Panc1 (cell line): ENCODE measurements around the gene ZNF236. TPM values are rescaled to one million over a fixed set of nuclear protein-coding genes. Genes with fewer than 3 reads are reported as not detected.

Experiments
- ATAC-seq: fragments of 200-7000 bp; cut with Tn5 transposase; 2 replicates; pipeline ENCODE4 v1.9.1; 2020; ENCODE audit warnings: mild to moderate bottlenecking, moderate library complexity
- BruUV-seq: library from RNA; stranded (reverse); fragments of 400-500 nt; replicated peaks from 2 replicates; lab custom pipeline; 2021; lab: Mats Ljungman, UMichigan
- CTCF ChIA-PET: fragments of 300-600 bp; sonication (Branson Sonifier 250); formaldehyde crosslinking; loops from one replicate; lab custom pipeline; 2022; ENCODE audit warnings: antibody characterized with exemption; lab: Charles Lee
- POLR2A ChIA-PET: fragments of 300-600 bp; sonication (Branson Sonifier 250); formaldehyde crosslinking; loops from one replicate; lab custom pipeline; 2022; ENCODE audit warnings: antibody characterized with exemption; lab: Charles Lee
- DNase-seq: peaks from one replicate; pipeline ENCODE4 v3.0.0-alpha.2; 2010; ENCODE audit warnings: low read depth, low spot score
- H3K27ac ChIP-seq: 2 replicates; pipeline ENCODE4 v1.5.1; 2011; ENCODE audit warnings: mild to moderate bottlenecking, low read length, inconsistent platforms
- H3K27me3 ChIP-seq: fragments of 200-500 bp; sonication (Bioruptor generic); 2 replicates; pipeline ENCODE4 v1.6.0; 2014; ENCODE audit warnings: low read length, inconsistent platforms; ENCODE audit not compliant: control insufficient read depth, insufficient read depth
- H3K36me3 ChIP-seq: fragments of 200-500 bp; sonication (Bioruptor generic); 2 replicates; pipeline ENCODE4 v1.5.1; 2014; ENCODE audit warnings: inconsistent platforms, mild to moderate bottlenecking, low read length, moderate library complexity; ENCODE audit not compliant: control insufficient read depth, insufficient read depth
- H3K4me1 ChIP-seq: 2 replicates; pipeline ENCODE4 v1.5.1; 2011; ENCODE audit warnings: inconsistent platforms, mild to moderate bottlenecking, low read length, moderate library complexity; ENCODE audit not compliant: control insufficient read depth, insufficient read depth
- H3K4me3 ChIP-seq, 2 experiments: 2 replicates each; pipeline ENCODE4 v1.5.1; 2011 to 2012; ENCODE audit warnings: low read depth in 2 of 2, low read length in 2 of 2, mild to moderate bottlenecking in 2 of 2, inconsistent platforms in 1 of 2, moderate library complexity in 1 of 2
- H3K9me3 ChIP-seq: fragments of 200-500 bp; sonication (Bioruptor generic); 2 replicates; pipeline ENCODE4 v1.5.1; 2014; ENCODE audit warnings: low read depth, mild to moderate bottlenecking, inconsistent platforms, low read length, moderate library complexity; ENCODE audit not compliant: control insufficient read depth, insufficient read depth
- POLR2AphosphoS5 ChIP-seq: IDR thresholded peaks from 2 replicates; pipeline ENCODE4 v1.6.1; 2012; ENCODE audit warnings: mild to moderate bottlenecking, low read depth, low read length, moderate library complexity
- SIN3A ChIP-seq: IDR thresholded peaks from 2 replicates; pipeline ENCODE4 v1.6.1; 2012; ENCODE audit warnings: low read depth, mild to moderate bottlenecking, low read length, moderate library complexity, borderline replicate concordance; ENCODE audit not compliant: insufficient read depth
- TCF7L2 ChIP-seq: IDR thresholded peaks from 2 replicates; pipeline ENCODE4 v1.6.1; 2011; ENCODE audit warnings: mild to moderate bottlenecking, low read depth, low read length, inconsistent platforms
- in situ Hi-C: cut with HindIII; loops from 2 replicates; pipeline ENCODE4 v1.10.0; 2016; ENCODE audit warnings: low sequenced_read_pairs, low pct_unique_long_range_greater_than_20kb
- intact Hi-C: fragments of 100-400 bp; cut with micrococcal nuclease; formaldehyde crosslinking; loops from one replicate; pipeline ENCODE4 v1.10.0; 2022; ENCODE audit not compliant: unreplicated experiment
- total RNA-seq: library from RNA; stranded (reverse); gene quantifications from one replicate; pipeline ENCODE4 v1.2.1, GENCODE V29; 2021; ENCODE audit not compliant: unreplicated experiment
- TF ChIP-seq, protein P1 (sequence below): fragments of 450-650 bp; IDR thresholded peaks from 2 replicates; pipeline ENCODE4 v1.5.1; 2017; ENCODE audit warnings: mild to moderate bottlenecking
- TF ChIP-seq, protein P2 (sequence below), 2 experiments: IDR thresholded peaks; 2 replicates each; pipeline ENCODE4 v1.6.1; 2011 to 2012; ENCODE audit warnings: low read depth in 2 of 2, control low read depth in 1 of 2, low read length in 1 of 2, mild to moderate bottlenecking in 1 of 2, moderate library complexity in 1 of 2; ENCODE audit not compliant: insufficient read depth in 1 of 2

Gene ZNF236
- total RNA-seq, 1 experiment from 2014 or later, result 32.2 TPM

DNA sequence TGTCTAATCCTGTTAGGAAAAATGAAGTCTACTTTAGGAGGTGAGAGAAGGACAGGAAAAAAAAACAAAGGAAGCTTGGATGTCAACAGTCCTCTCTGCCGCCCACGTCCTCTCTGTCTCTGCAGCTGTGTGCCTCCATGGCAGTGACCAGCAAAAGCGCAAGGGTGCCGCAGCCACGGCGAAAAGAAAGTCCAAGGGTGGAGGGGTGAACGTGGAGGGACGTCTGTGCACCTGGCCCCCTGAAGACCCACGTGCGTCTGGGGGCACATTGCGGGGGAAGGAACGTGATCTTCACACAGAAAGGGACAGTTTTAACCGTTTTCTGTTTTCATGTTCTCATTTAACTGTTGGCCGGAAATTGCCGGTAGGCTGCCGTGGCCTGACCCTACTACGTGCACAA, 157.5 kb downstream of the ZNF236 start:
- in situ Hi-C loops, result no loop called here
- CTCF ChIA-PET, result interaction anchor here (0.6 kb wide), 1 partner anchor 76 kb away, joined by 3 read pairs; no protein-coding TSS in a partner anchor

DNA sequence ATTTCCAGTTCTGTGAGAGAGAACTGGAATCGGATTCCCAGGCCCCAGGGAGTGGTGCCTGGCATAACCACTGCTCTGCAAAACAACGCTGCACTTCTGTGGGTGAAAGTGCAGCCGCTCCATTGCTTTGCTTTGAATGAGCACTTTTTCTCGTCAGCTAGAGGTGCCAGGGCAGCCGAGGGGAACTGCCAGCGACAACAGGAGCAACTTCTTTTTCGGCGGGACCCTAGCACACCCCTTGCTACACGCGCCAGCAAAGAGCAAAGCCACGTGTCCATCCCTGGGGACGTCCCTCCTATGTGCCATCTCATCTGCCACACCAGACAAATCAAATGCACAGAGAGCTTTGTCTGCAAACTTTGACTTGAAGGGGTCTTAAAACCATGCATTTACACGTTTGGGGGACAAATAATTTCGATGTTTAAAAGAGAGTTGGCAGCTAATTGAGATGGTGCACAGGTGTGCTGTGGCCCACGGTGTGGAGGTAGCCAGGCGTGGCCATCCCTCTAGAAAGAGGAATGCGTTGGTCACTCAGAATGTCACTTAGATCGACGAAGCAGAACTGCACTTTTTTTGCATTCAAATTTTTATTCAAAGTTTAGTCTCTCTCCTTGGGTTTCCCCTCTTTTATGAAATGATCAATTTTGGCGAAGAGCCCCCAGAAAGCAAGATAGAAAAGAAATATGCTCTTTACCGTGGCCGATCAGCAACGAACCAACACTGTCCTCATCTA, 158.5 kb downstream of the ZNF236 start:
- Histone ChIP-seq H3K27ac (no peak overlapping the region), H3K4me1 (peaks cover 6% of the 10 kb centered on the region), H3K27me3 (no peaks in the 10 kb centered on the region), H3K36me3 (no peaks in the 10 kb centered on the region), H3K9me3 (no peaks in the 10 kb centered on the region), H3K4me3 (no peak overlapping the region)
- intact Hi-C loops, result loop anchor here (5.0 kb wide), 1 partner anchor 59 kb away; no protein-coding TSS in a partner anchor
- ChIA-PET CTCF (interaction anchor here (0.6 kb wide), 2 partner anchors 20 to 75 kb away, joined by 3 read pairs; no protein-coding TSS in a partner anchor), POLR2A (interaction anchor here (0.6 kb wide), 1 partner anchor 262 kb away, joined by 4 read pairs; no protein-coding TSS in a partner anchor)
- ATAC-seq, result no peak
- BruUV-seq, result no TSS peak
- TF ChIP-seq SIN3A, result no peak
- TF ChIP-seq, protein P1, sequence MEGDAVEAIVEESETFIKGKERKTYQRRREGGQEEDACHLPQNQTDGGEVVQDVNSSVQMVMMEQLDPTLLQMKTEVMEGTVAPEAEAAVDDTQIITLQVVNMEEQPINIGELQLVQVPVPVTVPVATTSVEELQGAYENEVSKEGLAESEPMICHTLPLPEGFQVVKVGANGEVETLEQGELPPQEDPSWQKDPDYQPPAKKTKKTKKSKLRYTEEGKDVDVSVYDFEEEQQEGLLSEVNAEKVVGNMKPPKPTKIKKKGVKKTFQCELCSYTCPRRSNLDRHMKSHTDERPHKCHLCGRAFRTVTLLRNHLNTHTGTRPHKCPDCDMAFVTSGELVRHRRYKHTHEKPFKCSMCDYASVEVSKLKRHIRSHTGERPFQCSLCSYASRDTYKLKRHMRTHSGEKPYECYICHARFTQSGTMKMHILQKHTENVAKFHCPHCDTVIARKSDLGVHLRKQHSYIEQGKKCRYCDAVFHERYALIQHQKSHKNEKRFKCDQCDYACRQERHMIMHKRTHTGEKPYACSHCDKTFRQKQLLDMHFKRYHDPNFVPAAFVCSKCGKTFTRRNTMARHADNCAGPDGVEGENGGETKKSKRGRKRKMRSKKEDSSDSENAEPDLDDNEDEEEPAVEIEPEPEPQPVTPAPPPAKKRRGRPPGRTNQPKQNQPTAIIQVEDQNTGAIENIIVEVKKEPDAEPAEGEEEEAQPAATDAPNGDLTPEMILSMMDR, result no peak
- no peak for TF ChIP-seq TCF7L2
- TF ChIP-seq, protein P2, sequence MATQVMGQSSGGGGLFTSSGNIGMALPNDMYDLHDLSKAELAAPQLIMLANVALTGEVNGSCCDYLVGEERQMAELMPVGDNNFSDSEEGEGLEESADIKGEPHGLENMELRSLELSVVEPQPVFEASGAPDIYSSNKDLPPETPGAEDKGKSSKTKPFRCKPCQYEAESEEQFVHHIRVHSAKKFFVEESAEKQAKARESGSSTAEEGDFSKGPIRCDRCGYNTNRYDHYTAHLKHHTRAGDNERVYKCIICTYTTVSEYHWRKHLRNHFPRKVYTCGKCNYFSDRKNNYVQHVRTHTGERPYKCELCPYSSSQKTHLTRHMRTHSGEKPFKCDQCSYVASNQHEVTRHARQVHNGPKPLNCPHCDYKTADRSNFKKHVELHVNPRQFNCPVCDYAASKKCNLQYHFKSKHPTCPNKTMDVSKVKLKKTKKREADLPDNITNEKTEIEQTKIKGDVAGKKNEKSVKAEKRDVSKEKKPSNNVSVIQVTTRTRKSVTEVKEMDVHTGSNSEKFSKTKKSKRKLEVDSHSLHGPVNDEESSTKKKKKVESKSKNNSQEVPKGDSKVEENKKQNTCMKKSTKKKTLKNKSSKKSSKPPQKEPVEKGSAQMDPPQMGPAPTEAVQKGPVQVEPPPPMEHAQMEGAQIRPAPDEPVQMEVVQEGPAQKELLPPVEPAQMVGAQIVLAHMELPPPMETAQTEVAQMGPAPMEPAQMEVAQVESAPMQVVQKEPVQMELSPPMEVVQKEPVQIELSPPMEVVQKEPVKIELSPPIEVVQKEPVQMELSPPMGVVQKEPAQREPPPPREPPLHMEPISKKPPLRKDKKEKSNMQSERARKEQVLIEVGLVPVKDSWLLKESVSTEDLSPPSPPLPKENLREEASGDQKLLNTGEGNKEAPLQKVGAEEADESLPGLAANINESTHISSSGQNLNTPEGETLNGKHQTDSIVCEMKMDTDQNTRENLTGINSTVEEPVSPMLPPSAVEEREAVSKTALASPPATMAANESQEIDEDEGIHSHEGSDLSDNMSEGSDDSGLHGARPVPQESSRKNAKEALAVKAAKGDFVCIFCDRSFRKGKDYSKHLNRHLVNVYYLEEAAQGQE (IDR thresholded peaks at IDR 0.05; ENCODE audit: insufficient read depth in 1 of 2, low read depth in 2 of 2, low read length in 1 of 2), result no peak
- TF ChIP-seq POLR2AphosphoS5, result no peak; the same call in 1 of the 2 replicates
- in situ Hi-C loops, result no loop called here
- no peak for DNase-seq

More for the DNA sequence above, 157.5 kb downstream of the ZNF236 start:
- H3K9me3 ChIP-seq, result no peaks in the 10 kb centered on the region
- BruUV-seq, result no TSS peak
- POLR2A ChIA-PET, result no interaction called here
- peaks cover 6% of the 10 kb centered on the region for H3K4me1 ChIP-seq
- H3K4me3 ChIP-seq, result no peak overlapping the region
- H3K36me3 ChIP-seq, result no peaks in the 10 kb centered on the region
- ATAC-seq (no peak), DNase-seq (no peak)
- TF ChIP-seq, protein P1, result no peak
- H3K27me3 ChIP-seq, result no peaks in the 10 kb centered on the region
- intact Hi-C loops, result loop anchor here (5.0 kb wide), 1 partner anchor 58 kb away; no protein-coding TSS in a partner anchor
- H3K27ac ChIP-seq, result no peak overlapping the region
